GM21367 (cell line): ENCODE results near the gene NLRP4.
"Not testable (repeated sequence)": the region's sequence is repeated elsewhere in the genome, so short reads cannot be mapped to it uniquely, and the experiment has no call there.

Source experiments
- ATAC-seq: cut with Tn5 transposase; IDR thresholded peaks from one replicate; pipeline ENCODE4 v1.9.1; 2021; ENCODE audit not compliant: unreplicated experiment

NLRP4 gene

GRCh38 chr19:55882626-55883025, 46.3 kb downstream of the NLRP4 start:
- ATAC-seq, result no peak

- ATAC-seq, result no peak
Observed at GRCh38 chr19:55898911-55899310, 62.6 kb downstream of the NLRP4 start.

DNA sequence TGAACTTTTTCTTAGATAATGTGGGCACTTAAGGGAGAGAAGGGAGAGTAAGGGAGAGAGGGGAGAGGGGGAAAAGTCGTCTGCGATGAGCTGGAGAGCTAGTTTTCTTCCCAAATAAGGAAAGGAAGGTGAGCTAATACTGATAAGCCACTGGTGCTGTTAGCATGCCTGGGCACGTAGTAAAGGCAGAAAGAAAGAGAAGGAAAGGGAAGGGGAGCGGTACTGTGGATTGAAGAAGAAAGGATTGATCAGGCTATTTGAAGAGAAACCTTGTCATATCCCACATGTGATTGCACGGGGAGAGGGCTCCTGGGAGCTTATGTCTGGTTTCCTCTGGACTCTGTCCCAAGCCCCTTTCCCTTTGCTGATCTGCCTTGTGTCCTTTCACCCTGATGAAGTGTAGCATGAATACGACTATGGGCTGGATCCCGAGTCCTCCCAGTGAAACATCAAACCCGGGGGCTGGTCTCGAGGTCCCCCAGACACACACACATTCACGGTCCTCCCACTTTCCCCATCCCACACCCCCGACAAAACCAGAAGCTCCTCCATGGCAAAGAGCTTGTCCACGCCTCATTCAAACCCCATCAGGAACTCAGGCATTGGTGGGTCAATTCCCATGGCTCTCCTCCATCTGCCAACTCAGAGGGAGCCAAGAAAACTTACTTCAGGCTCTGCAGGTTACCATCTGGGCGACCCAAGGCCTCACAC, 65.2 kb downstream of the NLRP4 start:
- ATAC-seq, result no peak

- ATAC-seq, result no peak
Observed at GRCh38 chr19:55902080-55902751, 65.9 kb downstream of the NLRP4 start.

DNA sequence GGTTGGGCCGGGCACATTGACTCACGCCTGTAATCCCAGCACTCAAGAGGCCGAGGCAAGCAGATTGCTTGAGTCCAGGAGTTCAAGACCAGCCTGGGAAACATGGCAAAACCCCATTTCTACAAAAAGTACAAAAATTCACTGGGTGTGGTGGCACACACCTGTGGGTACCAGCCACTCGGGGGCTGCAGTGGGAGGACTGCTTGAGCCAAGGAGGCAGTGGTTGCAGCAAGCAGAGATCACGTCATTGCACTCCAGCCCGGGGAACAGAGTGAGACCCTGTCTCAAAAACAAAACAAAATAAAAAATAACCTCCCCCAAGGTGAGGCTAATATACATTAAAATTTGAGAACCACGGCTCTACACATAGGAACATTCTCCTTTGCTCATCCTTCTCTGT, 70.9 kb downstream of the NLRP4 start:
- ATAC-seq, result no peak

DNA sequence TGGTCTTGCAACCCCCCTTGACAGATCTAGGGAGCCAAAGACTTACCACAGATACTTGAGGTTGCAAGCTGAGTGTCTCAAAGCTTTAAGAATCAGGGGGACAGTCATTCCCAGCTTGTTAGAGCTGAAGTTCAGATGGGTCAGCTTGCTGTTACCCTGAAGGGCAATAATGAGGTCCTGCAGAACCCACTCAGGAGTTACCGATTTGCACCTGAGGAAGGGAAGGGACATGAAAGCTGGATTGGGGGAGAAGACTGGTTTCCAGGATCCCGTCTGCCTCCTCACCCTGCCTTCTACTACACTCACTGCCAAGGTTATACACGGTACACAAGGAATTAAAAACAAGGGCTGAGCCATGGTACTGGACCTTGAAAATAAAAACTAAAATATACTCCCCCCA, 71.4 kb downstream of the NLRP4 start:
- no peak for ATAC-seq

DNA sequence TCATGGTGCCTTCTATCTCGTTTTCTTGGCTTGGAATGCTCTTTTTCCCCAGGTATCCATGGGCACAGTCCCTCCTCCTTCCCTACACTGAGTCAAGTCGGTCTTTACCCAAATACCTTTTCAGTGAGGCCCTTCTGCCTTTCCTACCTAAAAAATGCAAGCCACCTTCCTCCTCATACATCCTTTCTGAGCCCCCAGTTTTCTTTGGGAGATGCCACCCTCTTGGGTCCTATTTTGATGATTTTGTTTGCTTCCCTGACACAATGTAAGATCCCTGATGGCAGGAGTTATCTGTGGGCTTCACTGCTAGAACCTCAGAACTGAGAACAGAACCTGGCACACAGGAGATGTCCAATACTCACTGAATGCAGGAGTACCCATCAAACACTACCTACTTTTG, 73.5 kb downstream of the NLRP4 start:
- no peak for ATAC-seq

- ATAC-seq, result no peak
Observed at GRCh38 chr19:55912916-55913315, 76.6 kb downstream of the NLRP4 start.

- no peak for ATAC-seq
Observed at GRCh38 chr19:55913643-55914268, 77.4 kb downstream of the NLRP4 start.

- ATAC-seq, result no peak
Observed at GRCh38 chr19:55923556-55923955, 87.2 kb downstream of the NLRP4 start.

- ATAC-seq, result no peak
Observed at GRCh38 chr19:55927991-55928390, 91.7 kb downstream of the NLRP4 start.

DNA sequence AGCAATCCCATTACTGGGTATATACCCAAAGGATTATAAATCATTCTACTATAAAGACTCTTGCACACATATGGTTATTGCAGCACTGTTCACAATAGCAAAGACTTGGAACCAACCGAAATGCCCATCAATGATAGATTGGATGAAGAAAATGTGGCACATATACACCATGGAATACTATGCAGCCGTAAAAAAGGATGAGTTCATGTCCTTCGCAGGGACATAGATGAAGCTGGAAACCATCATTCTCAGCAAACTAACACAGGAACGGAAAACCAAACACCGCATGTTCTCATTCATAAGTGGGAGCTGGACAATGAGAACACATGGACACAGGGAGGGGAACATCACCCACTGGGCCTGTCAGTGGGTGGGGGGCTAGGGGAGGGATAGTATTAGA, 92.9 kb downstream of the NLRP4 start:
- ATAC-seq, result not testable (repeated sequence)

- ATAC-seq, result no peak
Observed at GRCh38 chr19:55930996-55931515, 94.7 kb downstream of the NLRP4 start.
